GM18873 (cell line): ENCODE results near the gene C16orf90.
A peak's percentile ranks its signal among the peaks of the same experiment; 100 is the strongest.

Experiments
- ATAC-seq: cut with Tn5 transposase; IDR thresholded peaks from one replicate; pipeline ENCODE4 v1.9.1; 2021; ENCODE audit warnings: mild to moderate bottlenecking, moderate library complexity, moderate number of reproducible peaks; ENCODE audit not compliant: unreplicated experiment, low FRiP score

C16orf90 gene

GRCh38 chr16:3467921-3468320 lies 27.4 kb downstream of the C16orf90 start:
- ATAC-seq, result no peak

- no peak for ATAC-seq
These were observed 28.1 kb downstream of the C16orf90 start for GRCh38 chr16:3467182-3467581.

GRCh38 chr16:3465911-3466584 lies 29.2 kb downstream of the C16orf90 start:
- no peak for ATAC-seq

GRCh38 chr16:3465301-3465700 lies 30.0 kb downstream of the C16orf90 start:
- no peak for ATAC-seq

- ATAC-seq, result no peak
These were observed 34.1 kb downstream of the C16orf90 start for GRCh38 chr16:3461151-3461550.

GRCh38 chr16:3460585-3460984 lies 34.7 kb downstream of the C16orf90 start:
- no peak for ATAC-seq

GRCh38 chr16:3460121-3460520 lies 35.2 kb downstream of the C16orf90 start:
- no peak for ATAC-seq

- ATAC-seq, result no peak
These were observed 35.7 kb downstream of the C16orf90 start for GRCh38 chr16:3459401-3460090.

- ATAC-seq, result no peak
These were observed 36.4 kb downstream of the C16orf90 start for GRCh38 chr16:3458852-3459361.

- peak; percentile 15 for ATAC-seq
These were observed 36.9 kb downstream of the C16orf90 start for GRCh38 chr16:3458278-3458851.

- ATAC-seq, result peak; percentile 73
These were observed 37.6 kb downstream of the C16orf90 start for GRCh38 chr16:3457434-3458252.

GRCh38 chr16:3454631-3455147 lies 40.6 kb downstream of the C16orf90 start:
- ATAC-seq, result no peak

- no peak for ATAC-seq
These were observed 41.2 kb downstream of the C16orf90 start for GRCh38 chr16:3454093-3454492.

- ATAC-seq, result no peak
These were observed 51.3 kb downstream of the C16orf90 start for GRCh38 chr16:3444032-3444388.
